ENCODE measurements around the gene MEGF11. TPM values are rescaled to one million over a fixed set of nuclear protein-coding genes. Genes with fewer than 3 reads are reported as not detected.

The MEGF11 gene
- total RNA-seq, 4 donors from 2014 or later = 0.23 to 0.33 TPM; not detected in 2

DNA sequence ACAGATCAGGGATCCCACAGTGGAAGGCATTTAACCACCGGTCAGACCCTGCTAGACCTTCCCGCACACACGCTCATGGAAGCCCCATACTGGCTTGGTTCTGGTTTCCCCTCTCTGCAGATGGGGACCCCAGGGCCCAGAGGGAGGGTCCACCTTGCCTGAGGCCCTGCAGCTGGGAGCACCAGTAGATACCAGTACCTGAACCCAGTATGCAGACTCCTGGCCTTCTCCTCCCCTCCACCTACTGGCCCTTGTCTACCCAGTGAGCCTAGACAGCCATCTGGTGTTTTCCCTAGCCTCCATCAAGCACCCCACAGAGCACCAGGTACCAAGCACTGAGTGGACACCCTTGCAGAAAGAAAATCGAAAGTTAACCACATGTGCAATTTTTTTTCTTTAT, 65.1 kb downstream of the MEGF11 start:
- TF ChIP-seq EP300 (IDR thresholded peaks at IDR 0.05) (no peak), POLR2AphosphoS5 (IDR thresholded peaks at IDR 0.05) (no peak), POLR2A (IDR thresholded peaks at IDR 0.05; ENCODE audit: low read depth) (no peak)
- TF ChIP-seq, protein P1, sequence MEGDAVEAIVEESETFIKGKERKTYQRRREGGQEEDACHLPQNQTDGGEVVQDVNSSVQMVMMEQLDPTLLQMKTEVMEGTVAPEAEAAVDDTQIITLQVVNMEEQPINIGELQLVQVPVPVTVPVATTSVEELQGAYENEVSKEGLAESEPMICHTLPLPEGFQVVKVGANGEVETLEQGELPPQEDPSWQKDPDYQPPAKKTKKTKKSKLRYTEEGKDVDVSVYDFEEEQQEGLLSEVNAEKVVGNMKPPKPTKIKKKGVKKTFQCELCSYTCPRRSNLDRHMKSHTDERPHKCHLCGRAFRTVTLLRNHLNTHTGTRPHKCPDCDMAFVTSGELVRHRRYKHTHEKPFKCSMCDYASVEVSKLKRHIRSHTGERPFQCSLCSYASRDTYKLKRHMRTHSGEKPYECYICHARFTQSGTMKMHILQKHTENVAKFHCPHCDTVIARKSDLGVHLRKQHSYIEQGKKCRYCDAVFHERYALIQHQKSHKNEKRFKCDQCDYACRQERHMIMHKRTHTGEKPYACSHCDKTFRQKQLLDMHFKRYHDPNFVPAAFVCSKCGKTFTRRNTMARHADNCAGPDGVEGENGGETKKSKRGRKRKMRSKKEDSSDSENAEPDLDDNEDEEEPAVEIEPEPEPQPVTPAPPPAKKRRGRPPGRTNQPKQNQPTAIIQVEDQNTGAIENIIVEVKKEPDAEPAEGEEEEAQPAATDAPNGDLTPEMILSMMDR (IDR thresholded peaks at IDR 0.05) = no peak
- Histone ChIP-seq H3K27ac (replicated peaks in 1 of 4) (no peak overlapping the region), H3K4me1 (no peaks in the 10 kb centered on the region), H3K27me3 (peaks cover 0 to 68% (median 0%) of the 10 kb centered on the region in 4 donors), H3K36me3 (no peaks in the 10 kb centered on the region), H3K9me3 (no peaks in the 10 kb centered on the region), H3K4me3 (no peak overlapping the region)
- WGBS = 77% methylated on average over 4 of the region's 4 CpGs
- intact Hi-C loops (cut with DNase I) = no loop called here
- no peak for DNase-seq (ENCODE audit: extremely low spot score)

DNA sequence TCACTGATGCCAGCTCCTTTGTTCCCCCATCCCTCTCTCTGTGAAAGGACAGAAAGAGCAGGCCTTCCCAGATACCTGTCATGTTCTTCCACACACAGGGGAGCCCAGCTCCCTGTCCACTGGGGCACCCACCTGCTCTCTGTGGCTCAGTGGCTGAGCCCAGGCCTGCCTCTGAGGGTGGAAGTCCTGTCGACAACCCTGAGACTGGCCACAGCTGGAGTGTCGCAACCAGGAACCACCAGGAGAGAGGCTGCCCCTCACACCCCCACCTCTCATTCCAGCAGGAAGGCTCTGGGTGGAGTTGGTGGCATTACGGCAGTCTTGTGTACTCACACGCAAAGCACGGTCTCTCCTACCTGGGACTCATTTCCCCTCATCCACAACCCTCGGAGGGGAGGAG, 66.3 kb downstream of the MEGF11 start:
- Histone ChIP-seq H3K27ac (replicated peaks in 1 of 4) (no peak overlapping the region), H3K4me1 (no peaks in the 10 kb centered on the region), H3K9me3 (no peaks in the 10 kb centered on the region), H3K27me3 (peaks cover 0 to 70% (median 0%) of the 10 kb centered on the region in 4 donors), H3K4me3 (no peak overlapping the region), H3K36me3 (no peaks in the 10 kb centered on the region)
- no peak for TF ChIP-seq EP300 (IDR thresholded peaks at IDR 0.05)
- no peak for TF ChIP-seq POLR2A (IDR thresholded peaks at IDR 0.05; ENCODE audit: low read depth)
- no peak for TF ChIP-seq POLR2AphosphoS5 (IDR thresholded peaks at IDR 0.05)
- no peak for DNase-seq (ENCODE audit: extremely low spot score)
- intact Hi-C loops (cut with DNase I) = no loop called here
- 79% methylated on average over 6 of the region's 6 CpGs for WGBS

DNA sequence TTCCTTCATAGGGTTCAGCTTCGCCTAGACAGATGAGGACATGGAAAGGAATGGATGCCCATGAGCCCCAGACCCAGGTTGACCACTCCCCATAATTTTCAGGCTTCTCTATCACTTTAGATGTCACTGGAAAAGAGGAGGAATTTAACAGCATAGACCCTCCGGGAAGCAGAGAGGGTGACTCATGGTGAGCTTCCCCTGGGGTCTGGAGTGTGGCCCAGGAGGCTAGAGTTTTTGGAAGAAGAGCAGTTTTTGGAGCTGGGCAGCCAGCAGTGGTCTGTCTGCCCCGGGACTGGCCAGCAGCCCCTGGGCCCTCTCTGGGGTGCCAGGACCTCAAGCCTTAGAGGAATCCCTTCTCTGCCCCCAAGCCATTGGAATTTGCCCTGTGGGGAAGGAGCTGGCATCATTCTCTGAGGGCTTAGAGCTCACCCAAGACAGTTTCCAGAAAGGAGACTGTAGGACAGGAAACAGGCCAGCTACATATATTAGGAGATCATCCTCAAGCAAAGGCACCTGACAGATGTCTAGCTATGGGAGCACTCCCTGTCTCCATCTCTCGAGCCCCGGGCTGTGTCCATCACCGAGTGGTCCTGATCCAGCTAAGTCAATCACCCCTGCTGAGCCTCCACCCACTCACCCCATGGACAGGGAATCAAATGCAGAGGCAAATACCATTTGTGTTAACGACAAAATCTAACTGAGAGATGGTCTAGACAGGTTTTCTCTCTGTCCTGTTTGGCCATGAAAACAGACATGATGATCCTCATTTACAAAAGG, 67.3 kb downstream of the MEGF11 start:
- intact Hi-C loops (cut with DNase I) = no loop called here
- Histone ChIP-seq H3K4me3 (no peak overlapping the region), H3K36me3 (no peaks in the 10 kb centered on the region), H3K27ac (replicated peaks in 1 of 4) (no peak overlapping the region), H3K9me3 (no peaks in the 10 kb centered on the region), H3K4me1 (no peaks in the 10 kb centered on the region), H3K27me3 (peaks cover 0 to 68% (median 0%) of the 10 kb centered on the region in 4 donors)
- TF ChIP-seq POLR2A (IDR thresholded peaks at IDR 0.05; ENCODE audit: low read depth) (no peak), POLR2AphosphoS5 (IDR thresholded peaks at IDR 0.05) (no peak), EP300 (IDR thresholded peaks at IDR 0.05) (no peak)
- TF ChIP-seq, protein P1 (IDR thresholded peaks at IDR 0.05) = no peak
- DNase-seq (ENCODE audit: extremely low spot score) = no peak
- WGBS = 74% methylated on average over 7 of the region's 7 CpGs

DNA sequence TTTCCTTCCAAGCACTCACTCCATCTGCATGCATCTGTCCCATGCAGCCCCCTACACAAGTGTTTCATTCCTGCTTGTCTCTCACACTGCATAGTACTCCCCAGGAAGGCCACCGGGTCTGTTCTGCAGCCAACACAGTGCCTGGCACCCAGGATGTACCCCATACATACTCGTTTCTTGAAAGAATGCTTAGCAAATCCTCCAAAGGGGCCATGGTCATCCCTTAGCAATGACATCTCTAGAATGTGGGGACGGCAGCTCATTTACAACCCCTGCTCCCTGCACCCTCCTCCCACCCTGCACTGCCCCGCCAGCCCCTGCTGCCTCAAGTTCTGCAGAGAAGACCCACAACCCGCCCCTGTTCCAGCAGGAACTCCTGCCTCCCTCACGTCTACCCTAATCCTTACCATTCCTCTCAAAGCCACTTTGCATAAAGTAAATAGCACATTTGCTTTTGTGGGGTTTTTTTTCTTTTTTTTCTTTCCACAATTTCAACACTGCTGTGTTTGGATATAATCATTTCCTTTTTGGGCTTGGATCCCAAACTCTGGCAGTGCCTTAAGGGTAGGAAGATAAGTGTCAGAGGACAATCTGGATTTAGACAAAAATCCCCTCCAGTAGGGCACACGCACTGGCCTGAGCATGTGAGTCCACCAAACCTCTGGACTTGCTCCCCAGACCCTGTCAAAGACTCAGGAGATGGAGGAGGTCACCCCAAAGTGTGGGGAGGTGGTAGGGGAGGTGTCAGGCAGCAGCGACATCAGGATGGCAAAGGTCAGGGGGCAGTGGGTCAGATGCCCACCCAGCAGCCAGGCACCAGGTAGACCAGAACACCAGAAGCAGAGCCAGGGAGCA, 68.4 kb downstream of the MEGF11 start:
- H3K4me1 ChIP-seq = no peaks in the 10 kb centered on the region
- intact Hi-C loops (cut with DNase I) = no loop called here

More for the DNA sequence above, 68.4 kb downstream of the MEGF11 start:
- H3K36me3 ChIP-seq = no peaks in the 10 kb centered on the region
- no peak for TF ChIP-seq POLR2A (IDR thresholded peaks at IDR 0.05; ENCODE audit: low read depth)
- TF ChIP-seq, protein P1 (IDR thresholded peaks at IDR 0.05) = no peak
- no peak for TF ChIP-seq POLR2AphosphoS5 (IDR thresholded peaks at IDR 0.05)
- no peak for TF ChIP-seq EP300 (IDR thresholded peaks at IDR 0.05)
- 56% methylated on average over 8 of the region's 8 CpGs for WGBS
- DNase-seq (ENCODE audit: extremely low spot score) = no peak
- H3K4me3 ChIP-seq = no peak overlapping the region
- H3K9me3 ChIP-seq = no peaks in the 10 kb centered on the region
- H3K27me3 ChIP-seq = peaks cover 0 to 72% (median 0%) of the 10 kb centered on the region in 4 donors
- no peak overlapping the region for H3K27ac ChIP-seq (replicated peaks in 1 of 4)
